ENCODE data around the gene PDSS2.

- no peak for TF ChIP-seq CTCF (conservative IDR thresholded peaks at IDR 0.05; ENCODE audit: low read length)
- TF ChIP-seq EZH2phosphoT487 (IDR thresholded peaks at IDR 0.05; ENCODE audit: borderline replicate concordance): no peak
Measured at GRCh38 chr6:107329063-107329860, 130.1 kb downstream of the PDSS2 start.
